HG03439 (cell line): ENCODE measurements around the gene DMBX1.

Source experiments
- ATAC-seq: cut with Tn5 transposase; IDR thresholded peaks from one replicate; pipeline ENCODE4 v1.9.1; 2021; ENCODE audit warnings: mild to moderate bottlenecking, moderate library complexity; ENCODE audit not compliant: unreplicated experiment

Gene DMBX1

GRCh38 chr1:46480959-46481646 lies 8.5 kb upstream of the DMBX1 start:
- ATAC-seq: no peak

GRCh38 chr1:46481961-46482360 lies 7.7 kb upstream of the DMBX1 start:
- no peak for ATAC-seq

DNA sequence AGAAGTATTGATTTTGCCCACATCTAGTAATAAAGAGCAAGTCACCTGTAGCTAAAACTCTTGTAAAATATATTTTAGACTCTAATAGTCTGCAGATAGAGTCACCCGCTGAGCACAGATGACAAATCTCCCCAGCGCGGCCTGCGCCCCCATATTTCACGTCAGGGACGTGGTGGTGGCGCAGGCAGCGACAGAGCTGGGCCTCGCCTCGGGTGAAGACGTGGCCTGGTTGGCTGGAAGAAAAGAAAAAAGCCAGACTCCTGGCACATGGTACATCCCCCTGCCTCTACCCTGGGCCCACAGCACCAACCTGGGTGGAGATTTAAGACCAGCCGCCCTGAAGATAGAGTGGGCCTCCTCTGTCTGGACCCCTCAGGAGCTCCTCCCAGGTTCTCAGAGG lies 6.0 kb upstream of the DMBX1 start:
- no peak for ATAC-seq

DNA sequence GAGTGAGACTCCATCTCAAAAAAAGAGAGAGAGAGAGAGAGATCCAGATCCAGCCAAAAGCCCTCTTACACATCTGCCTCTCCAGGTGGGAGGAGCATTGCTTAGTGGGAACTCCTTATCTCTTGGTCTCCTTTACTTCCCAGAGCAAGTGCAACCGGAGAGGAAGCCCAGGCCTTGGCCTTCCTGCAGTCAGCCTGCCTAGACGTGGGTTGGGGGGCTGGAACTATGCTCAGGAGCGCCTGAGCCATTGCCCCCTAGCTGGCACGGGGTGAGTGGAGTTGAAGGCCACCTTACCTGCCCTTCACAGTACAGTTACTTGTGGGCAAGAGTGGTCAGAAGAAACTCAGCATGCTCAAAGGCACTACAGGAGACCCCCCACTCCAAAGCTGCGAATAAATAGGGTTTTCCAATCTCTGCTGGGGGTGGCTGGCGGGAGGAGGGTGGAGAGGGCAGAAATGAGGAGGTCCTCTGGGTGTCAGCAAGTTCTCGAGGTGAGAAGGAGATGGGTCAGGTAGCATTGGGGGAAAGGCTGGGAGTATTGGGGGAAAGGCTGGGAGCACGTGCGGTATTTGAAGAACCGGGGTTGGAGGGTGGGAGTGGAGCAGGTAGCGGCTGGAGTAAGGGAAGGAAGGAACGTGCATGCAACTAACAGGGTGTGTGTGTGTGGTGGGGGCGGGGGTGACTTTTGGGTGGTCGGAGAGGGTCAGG lies 4.7 kb upstream of the DMBX1 start:
- no peak for ATAC-seq

- no peak for ATAC-seq
Observed at GRCh38 chr1:46485564-46486431, 3.8 kb upstream of the DMBX1 start.

DNA sequence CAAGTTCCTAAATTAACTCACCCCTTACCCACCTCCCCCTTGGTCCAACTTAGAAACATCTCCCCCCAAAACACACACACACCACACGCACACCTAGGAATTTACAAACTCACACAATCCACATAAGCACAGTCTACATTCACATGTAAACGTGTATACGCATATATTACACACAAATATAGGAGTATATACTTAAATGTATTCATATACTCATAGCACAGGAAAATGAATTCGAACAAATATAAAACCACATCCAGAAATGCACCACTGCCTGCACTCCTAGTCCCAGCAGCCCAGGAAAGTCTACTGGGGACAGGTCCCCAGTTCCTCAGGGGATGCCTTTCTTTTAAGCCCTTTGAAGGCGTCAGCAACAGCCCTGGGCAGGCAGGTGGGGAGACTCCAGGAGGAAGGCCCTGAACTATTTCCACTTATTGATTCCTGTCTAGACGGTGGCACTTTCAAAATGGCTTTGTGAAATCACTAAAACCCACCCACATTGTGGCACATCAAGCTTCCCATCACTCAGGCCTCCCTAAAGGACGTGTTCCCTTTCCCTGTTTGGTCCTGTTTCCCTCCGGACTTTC lies 3.1 kb upstream of the DMBX1 start:
- no peak for ATAC-seq

GRCh38 chr1:46487818-46488218 lies 1.8 kb upstream of the DMBX1 start:
- no peak for ATAC-seq

GRCh38 chr1:46488343-46489168 lies 1.1 kb upstream of the DMBX1 start:
- ATAC-seq: no peak

- no peak for ATAC-seq
Observed at GRCh38 chr1:46489169-46489637, 433 bp upstream of the DMBX1 start.

GRCh38 chr1:46490406-46490655 lies 695 bp downstream of the DMBX1 start:
- no peak for ATAC-seq

- no peak for ATAC-seq
Observed at GRCh38 chr1:46490656-46491442, 1.2 kb downstream of the DMBX1 start.

DNA sequence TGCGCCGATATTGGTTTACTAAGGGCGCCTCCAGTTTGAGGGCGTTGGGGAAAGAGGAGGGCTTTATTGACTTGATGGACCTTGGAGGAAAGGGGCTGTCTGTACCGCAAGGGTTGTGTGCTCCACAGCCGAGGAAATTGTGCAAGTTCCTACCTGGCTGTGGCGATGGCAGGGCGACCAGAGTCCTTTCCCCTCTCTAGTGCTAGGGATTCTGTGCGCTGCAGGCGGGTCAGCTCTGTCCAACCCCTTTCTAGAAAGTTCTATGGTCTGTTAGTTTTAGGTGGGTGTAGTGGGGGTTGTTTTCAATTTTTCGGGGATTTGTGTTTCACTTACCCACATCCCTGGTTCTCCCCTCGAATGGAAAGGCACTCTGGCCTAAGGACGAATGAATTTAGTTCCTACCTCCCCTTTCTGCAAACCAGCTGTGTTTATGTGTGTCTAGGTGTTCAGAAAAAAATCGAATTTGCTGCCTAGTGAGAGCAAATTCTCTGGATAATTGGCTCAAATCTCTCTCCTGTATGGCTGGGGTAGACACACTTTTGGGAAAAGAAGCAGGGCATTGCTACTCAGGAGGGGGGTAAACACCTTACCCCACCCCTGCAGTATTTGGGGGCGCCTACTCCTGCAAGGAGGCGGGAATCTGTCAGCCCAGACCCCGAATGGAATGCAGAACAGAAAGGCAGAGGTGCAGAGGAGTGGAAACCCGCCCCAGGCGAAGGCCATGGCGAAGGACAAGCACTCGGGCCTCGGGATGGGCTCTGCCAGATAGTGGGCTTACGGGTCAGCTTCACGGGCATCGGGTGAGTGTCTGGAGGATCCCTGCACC lies 2.0 kb downstream of the DMBX1 start:
- ATAC-seq: no peak

DNA sequence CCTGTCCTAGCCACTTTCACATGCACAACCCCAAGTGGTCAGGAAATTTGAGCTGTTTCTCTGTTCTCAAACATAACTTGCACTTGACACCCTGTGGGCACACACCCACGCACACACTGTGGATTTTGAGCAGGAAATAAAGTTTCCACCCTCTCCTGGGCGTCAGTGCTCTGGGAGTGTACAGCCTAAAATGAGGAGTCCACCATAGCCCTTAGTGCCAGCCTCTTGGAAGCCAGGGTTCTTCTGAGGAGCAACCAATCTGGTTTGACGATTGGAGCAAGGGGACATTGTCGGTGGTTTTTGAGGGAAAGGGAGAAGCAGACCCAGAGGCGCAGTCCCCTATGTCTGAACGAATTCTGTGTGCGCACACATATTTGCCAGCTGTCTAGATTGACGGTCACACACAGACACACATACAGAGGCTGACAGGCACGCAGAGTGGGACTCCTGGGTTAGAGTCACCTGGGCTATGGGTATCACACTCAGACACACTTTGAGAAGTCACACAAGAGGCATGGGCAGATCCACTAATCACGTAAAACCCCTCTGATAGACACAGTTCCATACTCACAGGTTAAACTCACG lies 2.7 kb downstream of the DMBX1 start:
- no peak for ATAC-seq

GRCh38 chr1:46492871-46493270 lies 3.2 kb downstream of the DMBX1 start:
- ATAC-seq: no peak

GRCh38 chr1:46493316-46494032 lies 3.8 kb downstream of the DMBX1 start:
- ATAC-seq: no peak

DNA sequence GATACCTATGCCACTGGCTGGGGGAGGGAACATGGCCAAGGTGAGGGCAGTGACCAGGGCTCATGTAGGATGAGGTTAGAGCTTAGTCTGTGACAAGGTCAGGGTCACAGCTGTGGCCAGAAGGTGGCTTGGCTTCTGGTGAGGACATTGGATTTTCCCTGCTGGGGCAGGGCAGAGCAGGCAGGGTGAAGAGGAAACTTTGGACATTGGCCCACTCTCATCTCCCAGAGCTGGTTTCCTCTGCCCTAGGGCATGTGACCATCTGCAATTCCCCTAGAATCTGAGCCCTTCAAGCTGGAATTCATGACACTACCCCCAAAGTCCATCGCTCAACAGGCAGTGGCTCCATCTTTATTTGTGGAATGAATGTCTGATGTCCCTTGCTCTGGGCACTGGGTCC lies 5.3 kb downstream of the DMBX1 start:
- ATAC-seq: no peak

- ATAC-seq: no peak
Observed at GRCh38 chr1:46495778-46496177, 6.1 kb downstream of the DMBX1 start.

GRCh38 chr1:46496505-46496904 lies 6.9 kb downstream of the DMBX1 start:
- ATAC-seq: no peak
